Measurements from ENCODE around the gene NAXE.
"Not testable (repeated sequence)": the region's sequence is repeated elsewhere in the genome, so short reads cannot be mapped to it uniquely, and the experiment has no call there.

The NAXE gene

GRCh38 chr1:156591432-156592157 is at the start of gene NAXE:
NAXE (plus strand) TSS chr1:156591776; CDS start chr1:156591805, 29 bp downstream.
- DNase-seq = peak; percentile 66 to 97 (median 78)
- intact Hi-C loops (cut with DNase I) = loop anchor here (5.0 kb wide), 2 partner anchors 84 to 134 kb away; no protein-coding TSS in a partner anchor

GRCh38 chr1:156543066-156543465 is 48.5 kb upstream of the NAXE start:
- intact Hi-C loops (cut with DNase I) = no loop called here
- peak in 1 of 10 donors; percentile 34 for DNase-seq

- peak in 3 of 10 donors; percentile 14 to 86 (median 23) for DNase-seq
Measured at GRCh38 chr1:156544592-156545102, 46.9 kb upstream of the NAXE start.

GRCh38 chr1:156546267-156546666 is 45.3 kb upstream of the NAXE start:
- intact Hi-C loops (cut with DNase I) = no loop called here

More at GRCh38 chr1:156544592-156545102, 46.9 kb upstream of the NAXE start:
- intact Hi-C loops (cut with DNase I) = no loop called here

GRCh38 chr1:156547434-156547833 is 44.1 kb upstream of the NAXE start:
- intact Hi-C loops (cut with DNase I) = no loop called here
- no peak for DNase-seq

More at GRCh38 chr1:156546267-156546666, 45.3 kb upstream of the NAXE start:
- peak in 1 of 10 donors; percentile 17 for DNase-seq

- intact Hi-C loops (cut with DNase I) = no loop called here
- DNase-seq = no peak
Measured at GRCh38 chr1:156547982-156548381, 43.6 kb upstream of the NAXE start.

GRCh38 chr1:156549390-156549789 is 42.2 kb upstream of the NAXE start:
- intact Hi-C loops (cut with DNase I) = no loop called here
- DNase-seq = peak in 1 of 10 donors; percentile 26

- DNase-seq = peak in 1 of 10 donors; percentile 49
- intact Hi-C loops (cut with DNase I) = no loop called here
Measured at GRCh38 chr1:156549831-156550230, 41.7 kb upstream of the NAXE start.

GRCh38 chr1:156550346-156550745 is 41.2 kb upstream of the NAXE start:
- DNase-seq = peak in 1 of 10 donors; percentile 47
- intact Hi-C loops (cut with DNase I) = no loop called here

- DNase-seq = peak in 1 of 10 donors; percentile 53
- intact Hi-C loops (cut with DNase I) = no loop called here
Measured at GRCh38 chr1:156551066-156551643, 40.4 kb upstream of the NAXE start.

- DNase-seq = peak in 1 of 10 donors; percentile 41
- intact Hi-C loops (cut with DNase I) = no loop called here
Measured at GRCh38 chr1:156551869-156552268, 39.7 kb upstream of the NAXE start.

- no peak for DNase-seq
- intact Hi-C loops (cut with DNase I) = no loop called here
Measured at GRCh38 chr1:156552518-156552917, 39.1 kb upstream of the NAXE start.

- intact Hi-C loops (cut with DNase I) = not testable (repeated sequence)
- peak in 1 of 10 donors; percentile 88 for DNase-seq
Measured at GRCh38 chr1:156552937-156553336, 38.6 kb upstream of the NAXE start.

GRCh38 chr1:156553860-156554485 is 37.6 kb upstream of the NAXE start:
- intact Hi-C loops (cut with DNase I) = no loop called here
- DNase-seq = peak in 1 of 10 donors; percentile 60

- DNase-seq = peak in 1 of 10 donors; percentile 44
- intact Hi-C loops (cut with DNase I) = no loop called here
Measured at GRCh38 chr1:156554971-156555370, 36.6 kb upstream of the NAXE start.

- peak in 1 of 10 donors; percentile 2 for DNase-seq
- intact Hi-C loops (cut with DNase I) = no loop called here
Measured at GRCh38 chr1:156555715-156556114, 35.9 kb upstream of the NAXE start.

- intact Hi-C loops (cut with DNase I) = no loop called here
- peak in 1 of 10 donors; percentile 64 for DNase-seq
Measured at GRCh38 chr1:156556354-156556753, 35.2 kb upstream of the NAXE start.

- peak in 1 of 10 donors; percentile 37 for DNase-seq
- intact Hi-C loops (cut with DNase I) = no loop called here
Measured at GRCh38 chr1:156559086-156559796, 32.3 kb upstream of the NAXE start.

- intact Hi-C loops (cut with DNase I) = no loop called here
- DNase-seq = peak in 1 of 10 donors; percentile 3
Measured at GRCh38 chr1:156559797-156560385, 31.7 kb upstream of the NAXE start.

GRCh38 chr1:156560585-156561163 is 30.9 kb upstream of the NAXE start:
- DNase-seq = peak in 1 of 10 donors; percentile 72
- intact Hi-C loops (cut with DNase I) = no loop called here
